Stimulated activated CD4-positive, alpha-beta T cell treated with anti-CD3 and anti-CD28 coated beads, TNF-alpha, amount 100 ng/mL, for 1 hour (primary cell): ENCODE measurements around the gene CCT7.
A peak's percentile ranks its signal among the peaks of the same experiment; 100 is the strongest.

Experiments
- DNase-seq, 3 donors: peaks; one replicate each; pipeline ENCODE4 v3.0.0-alpha.2; 2020; ENCODE audit warnings: low read depth in 3 of 3, low spot score in 1 of 3

Gene CCT7

GRCh38 chr2:73266061-73266901 lies 32.2 kb downstream of the CCT7 start:
- no peak for DNase-seq

DNA sequence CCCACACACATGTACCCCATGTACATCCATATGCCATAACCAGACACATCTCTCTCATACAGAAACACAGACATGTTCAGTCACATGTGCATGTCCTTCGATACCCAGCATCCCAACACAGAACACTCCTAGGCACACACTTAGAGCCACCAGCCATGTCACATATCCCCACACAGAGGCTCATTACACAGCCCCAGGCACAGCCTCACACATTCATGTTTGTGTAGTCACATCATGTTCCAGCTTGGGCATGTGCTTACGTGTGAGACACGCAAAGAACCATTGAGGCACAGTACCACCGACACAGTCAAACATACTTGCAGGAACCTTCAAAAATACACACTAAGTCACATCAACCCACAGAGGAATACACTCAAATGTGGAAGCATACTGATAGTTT lies 32.9 kb downstream of the CCT7 start:
- DNase-seq, result no peak

DNA sequence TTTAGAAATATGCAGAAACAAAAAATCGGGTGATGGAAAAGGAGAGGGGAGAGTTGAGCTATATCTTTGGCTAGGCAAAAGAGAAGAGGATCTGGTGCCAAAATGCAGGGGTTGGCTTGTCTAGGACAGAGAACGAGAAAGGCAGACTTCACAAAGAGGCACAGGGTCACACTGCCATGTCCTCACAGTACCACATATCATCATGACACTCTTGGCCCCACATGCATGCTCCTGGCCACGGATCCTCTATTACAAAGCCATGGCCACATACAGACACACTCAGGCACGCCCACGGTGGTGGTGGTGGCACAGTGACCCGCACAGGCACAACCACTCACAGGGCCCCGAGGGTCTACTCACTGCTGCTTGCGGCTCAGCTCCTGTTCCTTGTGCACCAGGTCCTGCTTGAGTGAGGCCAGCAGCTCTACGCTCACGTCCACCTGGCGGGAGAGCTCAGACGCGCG lies 34.3 kb downstream of the CCT7 start:
- DNase-seq, result no peak

- DNase-seq, result peak; percentile 47 to 68 (median 49)
These were observed 35.0 kb downstream of the CCT7 start for GRCh38 chr2:73268830-73269685.

GRCh38 chr2:73269686-73270465 lies 35.8 kb downstream of the CCT7 start:
- no peak for DNase-seq

- no peak for DNase-seq
These were observed 38.2 kb downstream of the CCT7 start for GRCh38 chr2:73272270-73272669.

DNA sequence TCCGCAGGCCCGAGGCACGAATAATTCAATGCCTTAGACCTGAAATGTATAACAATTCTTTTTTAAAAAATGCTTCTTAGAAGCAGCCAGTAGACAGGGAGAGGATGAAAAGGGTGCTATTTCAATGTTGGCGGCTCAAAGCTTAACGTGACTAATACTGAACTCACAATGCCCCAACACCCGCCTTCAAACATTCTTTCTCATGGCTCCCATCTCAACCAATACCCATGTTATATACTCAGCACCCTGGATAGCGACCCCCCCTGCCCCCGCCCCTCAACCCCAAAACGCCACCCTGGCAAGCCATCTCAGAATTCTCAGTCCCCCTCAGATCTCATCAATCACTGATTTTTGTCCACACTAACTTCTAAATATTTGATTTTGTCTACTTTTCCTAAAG lies 45.7 kb downstream of the CCT7 start:
- DNase-seq, result no peak

DNA sequence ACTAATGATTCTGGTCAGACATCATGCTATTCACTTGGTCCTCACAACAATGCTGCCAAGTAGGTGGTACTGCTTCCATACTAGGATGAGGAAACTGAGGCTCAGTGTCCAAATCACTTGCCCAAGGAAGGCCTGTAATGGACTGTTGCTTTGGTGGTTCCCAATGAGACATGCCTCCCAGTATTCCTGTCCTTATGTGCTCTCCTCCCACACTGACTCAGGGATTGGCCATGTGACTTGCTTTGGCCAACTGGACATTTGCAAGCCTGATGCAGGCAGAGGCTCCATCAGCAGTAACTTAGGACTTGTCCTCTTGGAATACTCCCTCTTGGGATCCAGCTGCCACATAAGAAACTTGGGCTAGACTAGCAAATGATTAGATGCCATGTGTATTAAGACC lies 47.1 kb downstream of the CCT7 start:
- no peak for DNase-seq

DNA sequence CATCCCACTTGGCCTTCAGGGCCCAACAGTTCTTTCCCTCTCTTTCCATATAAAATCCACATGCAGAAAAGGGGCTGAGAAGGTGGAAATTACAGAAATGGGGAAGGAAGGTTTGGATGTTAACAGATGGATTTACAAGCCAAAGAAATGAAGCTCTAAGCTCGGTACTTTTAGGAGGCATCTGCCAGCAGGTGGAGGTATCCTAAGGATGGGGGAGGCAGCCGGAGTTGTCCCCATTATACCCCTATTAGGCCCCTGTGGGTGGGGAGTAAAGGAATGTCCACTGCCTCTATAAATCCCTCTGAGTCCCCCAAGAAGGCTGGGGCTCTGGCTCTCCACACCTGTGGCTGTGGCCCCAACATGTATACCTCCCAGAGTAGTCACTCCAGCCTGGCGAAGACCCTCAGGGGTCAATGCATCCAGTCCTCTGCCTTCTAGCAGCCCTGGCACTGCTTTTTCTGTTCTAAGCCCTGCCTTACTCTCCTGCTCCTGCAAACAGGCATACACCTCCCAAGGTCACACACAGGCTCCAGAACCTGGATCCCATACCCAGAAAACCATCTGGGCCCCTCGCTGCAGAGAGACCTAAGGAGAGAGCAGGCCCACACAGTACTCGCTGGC lies 48.9 kb downstream of the CCT7 start:
- DNase-seq, result no peak

DNA sequence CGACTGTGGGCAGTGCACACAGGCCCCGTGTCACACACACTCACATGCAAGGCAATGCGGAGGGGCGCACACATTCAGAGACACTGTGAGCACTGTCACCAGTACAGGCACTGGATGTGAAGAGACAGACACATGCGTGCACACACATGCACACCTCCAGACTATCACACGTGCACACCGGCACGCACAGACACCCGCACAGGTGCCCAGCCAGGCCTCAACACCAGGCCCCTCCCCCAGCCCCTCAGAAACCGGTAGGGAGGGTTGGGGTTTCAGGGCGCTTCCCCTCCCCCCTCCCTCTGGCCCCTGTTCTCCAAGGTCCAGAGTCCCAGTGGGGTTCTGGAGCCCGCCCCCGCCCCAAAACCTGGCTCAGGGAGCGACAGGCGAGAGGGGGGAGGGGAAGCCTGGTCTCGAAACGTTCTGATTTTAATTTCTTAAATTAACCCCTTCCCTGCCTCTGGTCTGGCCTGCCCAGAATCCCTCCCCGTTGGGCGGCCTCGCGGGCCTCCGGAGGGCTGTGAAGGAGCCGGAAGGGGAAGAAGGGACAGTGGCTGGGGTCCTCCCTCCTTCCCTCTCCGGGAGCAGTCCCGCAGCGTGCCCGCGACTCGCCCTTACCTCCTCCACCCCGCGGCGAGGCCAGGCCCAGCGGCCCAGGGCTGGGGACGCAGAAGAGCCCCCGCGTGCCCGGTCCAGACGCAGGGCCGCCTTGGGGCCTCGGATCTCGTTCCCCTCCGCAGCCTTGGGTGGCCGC lies 49.6 kb downstream of the CCT7 start:
- DNase-seq, result no peak

GRCh38 chr2:73284296-73285158 lies 50.4 kb downstream of the CCT7 start, which contains the start of gene FBXO41:
TSS of gene FBXO41 (minus strand) at chr2:73284478. CDS start at chr2:73269630, 14,848 bp downstream.
- DNase-seq, result peak in 2 of 3 donors; percentile 43 to 61

GRCh38 chr2:73285159-73285739 lies 51.1 kb downstream of the CCT7 start:
- DNase-seq, result no peak

- no peak for DNase-seq
These were observed 52.1 kb downstream of the CCT7 start for GRCh38 chr2:73286134-73286655.

DNA sequence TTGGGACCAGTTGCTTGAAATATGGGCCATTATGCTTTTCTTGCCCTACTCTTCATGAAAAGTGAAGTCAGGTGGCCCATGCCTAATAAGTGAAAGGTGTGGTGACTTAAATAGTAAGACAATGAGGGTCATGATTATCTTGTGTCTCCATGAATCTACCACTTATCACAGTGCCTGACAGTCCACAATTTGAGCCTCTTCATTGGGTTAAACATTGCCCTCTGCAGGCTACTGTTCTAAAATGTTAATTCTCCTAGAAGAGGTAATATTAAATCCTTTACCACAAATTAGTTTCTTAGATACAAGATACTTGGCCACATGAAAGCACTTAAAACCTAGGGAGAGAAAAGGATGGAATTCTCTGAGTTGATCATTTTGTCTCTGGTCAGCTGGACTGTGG lies 55.2 kb downstream of the CCT7 start:
- DNase-seq, result no peak

- no peak for DNase-seq
These were observed 56.1 kb downstream of the CCT7 start for GRCh38 chr2:73290049-73290839.

DNA sequence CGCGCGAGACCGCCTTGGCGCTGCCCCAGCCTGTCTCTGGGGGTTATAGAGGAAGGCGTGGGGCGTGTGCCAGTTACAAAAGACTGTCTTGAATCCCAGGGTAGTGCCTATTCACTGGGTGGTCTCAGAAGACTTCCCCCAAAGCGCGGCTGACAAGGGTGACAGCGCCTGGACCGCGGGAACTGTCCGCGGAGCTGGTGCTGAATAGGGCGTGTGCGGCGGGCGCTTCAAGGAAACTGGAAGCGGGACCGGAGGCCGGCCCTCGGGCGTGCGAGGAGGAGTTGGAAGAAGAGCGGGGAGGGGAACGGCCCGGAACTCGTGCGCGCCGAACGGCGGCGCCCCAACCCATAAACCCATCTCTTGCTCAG lies 57.0 kb downstream of the CCT7 start:
- DNase-seq, result no peak

DNA sequence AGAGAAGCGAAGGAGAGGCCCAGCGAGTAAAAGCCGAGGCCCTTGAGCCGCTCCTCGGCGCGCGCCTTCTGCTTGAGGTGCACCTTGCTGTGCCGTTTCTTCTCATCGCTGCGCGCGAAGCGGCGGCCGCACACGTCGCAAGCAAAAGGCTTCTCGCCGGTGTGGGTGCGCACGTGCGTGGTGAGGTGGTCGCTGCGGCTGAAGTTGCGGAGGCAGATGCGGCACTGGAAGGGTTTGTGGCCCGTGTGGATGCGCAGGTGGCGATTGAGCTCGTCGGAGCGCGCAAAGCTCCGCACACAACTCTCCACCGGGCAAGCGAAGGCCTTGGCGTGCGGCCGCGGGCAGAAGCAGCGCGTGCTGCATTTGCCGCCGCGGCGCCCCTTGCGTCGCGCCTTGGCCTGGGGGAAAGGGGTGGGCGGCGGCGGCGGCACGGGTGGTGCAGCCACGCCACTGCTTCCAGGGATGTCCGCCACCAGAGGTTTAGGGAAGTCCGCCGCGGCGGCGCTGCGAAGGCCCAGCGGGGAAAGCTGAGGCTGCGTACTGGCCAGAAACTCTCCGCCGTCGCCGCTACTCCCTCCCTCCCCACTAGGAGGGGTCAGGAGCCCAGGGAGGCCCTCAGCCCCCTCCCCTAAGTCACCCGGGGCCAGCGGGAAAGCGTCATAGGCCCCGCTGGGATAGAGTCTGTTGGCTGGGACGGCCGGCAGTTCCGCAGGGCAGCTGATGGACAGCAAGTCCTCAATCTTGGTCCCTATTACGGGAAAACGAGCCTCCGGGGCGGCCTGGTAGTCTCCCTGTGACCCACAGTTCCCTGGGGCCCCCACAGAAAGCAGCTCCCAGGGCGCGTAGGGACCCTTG lies 57.6 kb downstream of the CCT7 start:
- no peak for DNase-seq
